Upper lobe of left lung (tissue), 6 donors: Measurements from ENCODE around the gene KCNJ9. TPM values are rescaled to one million over a fixed set of nuclear protein-coding genes. Genes with fewer than 3 reads are reported as not detected.

Experiments used
- ATAC-seq, 2 donors: fragments of 200-7000 bp; cut with Tn5 transposase; one replicate each; pipeline ENCODE4 v1.9.1; 2022; ENCODE audit warnings: mild to moderate bottlenecking in 2 of 2, moderate library complexity in 2 of 2; ENCODE audit not compliant: low FRiP score in 2 of 2
- DNase-seq, 2 donors: peaks; one replicate each; pipeline ENCODE4 v3.0.0-alpha.2; 2019 to 2020
- H3K27ac ChIP-seq, 4 donors: fragments of 200-600 bp; sonication (generic); one replicate each; pipeline ENCODE4 v1.5.1; 2016 to 2019
- H3K27me3 ChIP-seq, 4 donors: fragments of 200-600 bp; sonication (generic); one replicate each; pipeline ENCODE4 v1.5.1; 2017 to 2019
- H3K36me3 ChIP-seq, 4 donors: fragments of 200-600 bp; sonication (generic); one replicate each; pipeline ENCODE4 v1.5.1; 2016 to 2019
- H3K4me1 ChIP-seq, 4 donors: fragments of 200-600 bp; sonication (generic); one replicate each; pipeline ENCODE4 v1.5.1; 2018 to 2019
- H3K4me3 ChIP-seq, 4 donors: fragments of 200-600 bp; sonication (generic); one replicate each; pipeline ENCODE4 v1.5.1; 2017 to 2019; ENCODE audit warnings: mild to moderate bottlenecking in 2 of 4, moderate library complexity in 1 of 4
- H3K9me3 ChIP-seq, 4 donors: fragments of 200-600 bp; sonication (generic); one replicate each; pipeline ENCODE4 v1.5.1; 2018 to 2019
- CTCF ChIP-seq, 6 experiments: fragments of 450-650 bp in 4 of 6; fragments of 200-600 bp in 2 of 6; sonication (generic) in 2 of 6; IDR thresholded peaks; one replicate each; pipeline ENCODE4 v1.5.1; 2016 to 2019; ENCODE audit warnings: antibody characterized with exemption in 6 of 6
- EP300 ChIP-seq, 4 donors: sonication (generic); formaldehyde crosslinking; IDR thresholded peaks; one replicate each; pipeline ENCODE4 v1.5.1; 2017; ENCODE audit warnings: antibody characterized with exemption in 4 of 4, control low read depth in 2 of 4
- POLR2A ChIP-seq, 4 donors: fragments of 450-650 bp; IDR thresholded peaks; one replicate each; pipeline ENCODE4 v1.5.1; 2016 to 2017; ENCODE audit warnings: antibody characterized with exemption in 4 of 4, mild to moderate bottlenecking in 2 of 4
- POLR2AphosphoS5 ChIP-seq, 2 donors: sonication (generic); formaldehyde crosslinking; IDR thresholded peaks; one replicate each; pipeline ENCODE4 v1.5.1; 2017; ENCODE audit warnings: antibody characterized with exemption in 2 of 2
- WGBS, 2 donors: methylation state at CpG; one replicate each; pipeline ENCODE4 v1.1.5; 2017 to 2018; 5-methylcytosine and 5-hydroxymethylcytosine counted together
- total RNA-seq, 6 donors: library from RNA; depleted of rRNA in 4 of 6; stranded (reverse); fragments of >200 nt in 4 of 6; gene quantifications; one replicate each; pipeline versions ENCODE4 v1.1.0 to v1.2.1, GENCODE V29; 2016 to 2021
- donor health status: DM: no; HTN: no; CAD: no; lungs with moderate emphysema.
- donor health status: DM: no; HTN: yes; CAD: no; lungs with severe emphysema.

KCNJ9 gene
- total RNA-seq, 6 donors from 2014 or later: not detected

DNA sequence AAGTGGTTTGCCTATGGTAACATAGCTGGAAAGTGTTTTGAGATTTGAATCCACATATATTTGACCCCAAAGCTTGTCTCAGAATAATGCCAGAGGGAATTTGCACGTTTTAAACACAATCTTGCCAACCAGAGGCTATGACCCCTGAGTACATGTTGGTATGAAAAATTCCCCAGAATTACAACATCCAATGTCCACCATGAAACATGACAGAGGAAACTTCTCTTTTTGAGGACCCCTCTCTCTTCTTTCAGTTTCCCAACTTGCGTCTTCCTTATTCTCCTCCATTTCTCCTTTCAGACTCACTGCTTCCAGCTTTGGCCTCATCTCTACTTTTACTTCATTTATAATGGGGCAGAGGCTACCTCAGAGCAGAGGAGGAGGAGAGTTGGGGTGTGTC, 5.5 kb upstream of the KCNJ9 start:
- Histone ChIP-seq H3K27me3 (peaks cover 0 to 2% (median 0%) of the 10 kb centered on the region in 4 donors), H3K9me3 (no peaks in the 10 kb centered on the region), H3K4me1 (peaks cover under 1 to 6% (median 1%) of the 10 kb centered on the region in 4 donors), H3K27ac (peak overlapping the region in 1 of 4 donors; percentile 39), H3K4me3 (no peak overlapping the region), H3K36me3 (no peaks in the 10 kb centered on the region)
- WGBS, 2 donors: 37 to 47% methylated on average over 2 of the region's 2 CpGs
- TF ChIP-seq POLR2A (IDR thresholded peaks at IDR 0.05) (no peak), CTCF (IDR thresholded peaks at IDR 0.05) (no peak), EP300 (IDR thresholded peaks at IDR 0.05) (no peak), POLR2AphosphoS5 (IDR thresholded peaks at IDR 0.05) (no peak)
- DNase-seq (no peak), ATAC-seq (no peak)

DNA sequence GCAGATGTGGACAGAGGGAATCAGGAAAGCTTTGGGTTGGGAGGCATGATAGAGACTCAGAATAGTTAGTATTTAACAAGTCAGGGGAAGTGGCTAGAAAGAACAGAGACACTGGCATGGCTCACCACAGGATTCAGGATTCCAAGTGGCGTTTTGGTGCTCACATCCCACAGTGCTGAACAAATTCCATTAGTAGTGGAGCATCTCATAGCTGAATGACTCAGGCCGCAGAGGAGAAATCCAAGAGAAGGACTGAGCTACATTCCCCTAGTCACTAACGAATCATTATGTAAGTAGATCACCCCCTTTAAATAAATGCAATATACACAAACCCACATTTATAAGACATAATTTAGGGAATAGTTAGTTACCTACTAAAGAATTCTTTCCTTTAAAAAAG, 5.0 kb upstream of the KCNJ9 start:
- Histone ChIP-seq H3K4me3 (no peak overlapping the region), H3K27me3 (peaks cover 0 to 2% (median 0%) of the 10 kb centered on the region in 4 donors), H3K4me1 (peaks cover 0 to 3% (median 0%) of the 10 kb centered on the region in 4 donors), H3K27ac (peak overlapping the region in 1 of 4 donors; percentile 39), H3K9me3 (no peaks in the 10 kb centered on the region), H3K36me3 (no peaks in the 10 kb centered on the region)
- DNase-seq: no peak
- TF ChIP-seq POLR2AphosphoS5 (IDR thresholded peaks at IDR 0.05): no peak
- TF ChIP-seq POLR2A (IDR thresholded peaks at IDR 0.05): no peak
- no peak for TF ChIP-seq EP300 (IDR thresholded peaks at IDR 0.05)
- no peak for TF ChIP-seq CTCF (IDR thresholded peaks at IDR 0.05)
- WGBS, 2 donors: 67 to 80% methylated on average over 3 of the region's 3 CpGs
- no peak for ATAC-seq

- peak in 1 of 2 donors; percentile 37 for ATAC-seq
- peaks cover 0 to 3% (median 0%) of the 10 kb centered on the region in 4 donors for H3K4me1 ChIP-seq
- TF ChIP-seq CTCF (IDR thresholded peaks at IDR 0.05) (no peak), POLR2AphosphoS5 (IDR thresholded peaks at IDR 0.05) (no peak), POLR2A (IDR thresholded peaks at IDR 0.05) (no peak), EP300 (IDR thresholded peaks at IDR 0.05) (no peak)
- peaks cover 0 to 11% (median 6%) of the 10 kb centered on the region in 4 donors for H3K27me3 ChIP-seq
- DNase-seq: no peak
- no peaks in the 10 kb centered on the region for H3K36me3 ChIP-seq
- no peak overlapping the region for H3K4me3 ChIP-seq
- no peaks in the 10 kb centered on the region for H3K9me3 ChIP-seq
- H3K27ac ChIP-seq: no peak overlapping the region
These were observed 3.9 kb upstream of the KCNJ9 start for GRCh38 chr1:160077486-160077885.

DNA sequence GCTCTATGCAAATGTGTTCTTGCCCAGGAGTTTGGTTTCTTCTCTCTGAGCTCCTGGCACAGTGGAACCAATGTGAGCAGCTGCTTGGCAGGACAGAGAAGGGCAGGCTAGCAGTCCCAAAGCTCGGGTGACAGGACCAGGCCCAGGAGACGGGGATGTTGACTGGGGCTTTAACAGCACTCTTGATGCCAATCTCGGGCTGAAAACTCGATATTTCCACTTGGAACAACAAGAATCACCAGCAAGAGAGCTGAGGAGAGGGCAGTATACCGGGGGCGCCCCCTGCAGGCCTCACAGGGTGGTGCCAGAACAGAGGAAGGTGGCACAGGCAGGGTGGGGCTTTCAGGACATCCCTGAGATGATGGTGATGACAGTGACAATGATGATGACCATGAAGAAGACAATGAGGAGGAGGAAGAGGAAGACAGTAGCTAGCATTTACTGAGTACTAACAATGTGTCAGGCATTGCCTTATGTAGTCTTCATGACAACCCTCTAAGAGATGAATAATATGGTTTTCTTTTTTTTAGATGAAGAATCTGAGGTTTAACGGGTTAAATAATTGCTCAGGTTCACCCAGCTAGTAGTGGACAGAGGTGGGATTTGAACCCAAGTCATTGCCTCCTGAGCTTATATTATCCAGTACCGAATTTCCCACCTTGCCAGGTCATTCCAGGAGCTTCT, 2.7 kb upstream of the KCNJ9 start:
- ATAC-seq (peak; percentile 66 to 68), DNase-seq (peak; percentile 48 to 81)
- Histone ChIP-seq H3K9me3 (no peaks in the 10 kb centered on the region), H3K27me3 (peaks cover 0 to 17% (median 7%) of the 10 kb centered on the region in 4 donors), H3K27ac (no peak overlapping the region), H3K4me3 (no peak overlapping the region), H3K4me1 (peaks cover 0 to 4% (median 2%) of the 10 kb centered on the region in 4 donors), H3K36me3 (no peaks in the 10 kb centered on the region)
- no peak for TF ChIP-seq EP300 (IDR thresholded peaks at IDR 0.05)
- peak; percentile 47 to 70 (median 63) for TF ChIP-seq CTCF (IDR thresholded peaks at IDR 0.05)
- WGBS, 2 donors: 18 to 21% methylated on average over 8 of the region's 8 CpGs

- no peaks in the 10 kb centered on the region for H3K36me3 ChIP-seq
- H3K27me3 ChIP-seq: peaks cover 0 to 20% (median 9%) of the 10 kb centered on the region in 4 donors
- TF ChIP-seq EP300 (IDR thresholded peaks at IDR 0.05) (no peak), POLR2AphosphoS5 (IDR thresholded peaks at IDR 0.05) (no peak), CTCF (IDR thresholded peaks at IDR 0.05) (no peak), POLR2A (IDR thresholded peaks at IDR 0.05) (no peak)
- H3K4me3 ChIP-seq: no peak overlapping the region
- no peaks in the 10 kb centered on the region for H3K9me3 ChIP-seq
- ATAC-seq: no peak
- 62 to 67% methylated on average over 4 of the region's 4 CpGs for WGBS, 2 donors
- no peak overlapping the region for H3K27ac ChIP-seq
- DNase-seq: no peak
- H3K4me1 ChIP-seq: peaks cover 0 to 12% (median 8%) of the 10 kb centered on the region in 4 donors
These were observed 1.9 kb upstream of the KCNJ9 start for GRCh38 chr1:160079448-160079847.
